GM10266 (cell line): ENCODE results near the gene IFIH1.
A peak's percentile ranks its signal among the peaks of the same experiment; 100 is the strongest.

Experiments
- DNase-seq: peaks from one replicate; pipeline ENCODE4 v3.0.0; 2012; ENCODE audit errors: extremely low spot score
- CTCF ChIP-seq: IDR thresholded peaks from 2 replicates; pipeline ENCODE4 v1.5.1; 2012; ENCODE audit warnings: mild to moderate bottlenecking, low read depth; ENCODE audit not compliant: control insufficient read depth, insufficient read depth; ENCODE audit errors: missing control alignments

Gene IFIH1

GRCh38 chr2:162267996-162268395 lies 50.5 kb downstream of the IFIH1 start:
- no peak for TF ChIP-seq CTCF

GRCh38 chr2:162267496-162267895 lies 51.0 kb downstream of the IFIH1 start:
- no peak for DNase-seq
- TF ChIP-seq CTCF: no peak

More at GRCh38 chr2:162267996-162268395, 50.5 kb downstream of the IFIH1 start:
- DNase-seq: no peak

- TF ChIP-seq CTCF: no peak
- DNase-seq: no peak
These were observed 52.1 kb downstream of the IFIH1 start for GRCh38 chr2:162266460-162266760.

DNA sequence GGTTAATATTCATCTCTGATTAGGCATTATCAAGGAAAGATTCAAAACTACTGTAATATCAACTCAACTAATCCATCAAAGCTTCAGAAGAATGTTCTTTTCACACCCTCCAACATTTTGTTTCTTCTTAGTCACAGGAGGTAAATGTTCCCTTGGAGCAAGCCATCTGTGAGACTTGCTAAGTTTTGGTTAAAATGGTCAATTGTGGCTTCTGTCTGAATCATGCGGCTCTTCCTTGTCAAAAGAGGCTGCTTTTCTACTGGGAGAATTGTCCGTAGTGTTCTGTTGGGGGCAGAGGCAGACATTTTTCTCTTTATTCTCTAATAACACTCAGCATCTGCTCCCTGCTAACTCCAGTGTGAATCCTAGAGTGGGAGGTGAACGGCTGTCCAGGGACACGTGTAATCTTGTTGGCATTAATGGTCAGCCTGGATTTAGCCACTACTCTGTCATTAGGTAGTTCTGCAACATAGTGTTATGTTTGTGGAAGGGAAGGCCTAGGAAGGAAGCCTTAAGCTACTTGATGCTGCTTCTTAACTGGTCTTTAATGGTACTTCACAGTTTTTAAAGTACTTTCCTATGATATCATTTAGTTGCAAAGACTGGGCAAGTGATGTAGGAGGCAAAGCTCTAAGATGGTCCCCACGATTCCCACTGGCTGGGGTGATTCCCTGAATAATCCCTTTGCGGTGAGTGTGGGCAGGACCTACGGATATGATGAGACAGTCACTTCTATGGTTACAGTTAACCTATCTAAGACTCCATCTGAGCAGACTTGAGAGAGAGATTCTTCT lies 52.6 kb downstream of the IFIH1 start:
- no peak for TF ChIP-seq CTCF
- DNase-seq: no peak

DNA sequence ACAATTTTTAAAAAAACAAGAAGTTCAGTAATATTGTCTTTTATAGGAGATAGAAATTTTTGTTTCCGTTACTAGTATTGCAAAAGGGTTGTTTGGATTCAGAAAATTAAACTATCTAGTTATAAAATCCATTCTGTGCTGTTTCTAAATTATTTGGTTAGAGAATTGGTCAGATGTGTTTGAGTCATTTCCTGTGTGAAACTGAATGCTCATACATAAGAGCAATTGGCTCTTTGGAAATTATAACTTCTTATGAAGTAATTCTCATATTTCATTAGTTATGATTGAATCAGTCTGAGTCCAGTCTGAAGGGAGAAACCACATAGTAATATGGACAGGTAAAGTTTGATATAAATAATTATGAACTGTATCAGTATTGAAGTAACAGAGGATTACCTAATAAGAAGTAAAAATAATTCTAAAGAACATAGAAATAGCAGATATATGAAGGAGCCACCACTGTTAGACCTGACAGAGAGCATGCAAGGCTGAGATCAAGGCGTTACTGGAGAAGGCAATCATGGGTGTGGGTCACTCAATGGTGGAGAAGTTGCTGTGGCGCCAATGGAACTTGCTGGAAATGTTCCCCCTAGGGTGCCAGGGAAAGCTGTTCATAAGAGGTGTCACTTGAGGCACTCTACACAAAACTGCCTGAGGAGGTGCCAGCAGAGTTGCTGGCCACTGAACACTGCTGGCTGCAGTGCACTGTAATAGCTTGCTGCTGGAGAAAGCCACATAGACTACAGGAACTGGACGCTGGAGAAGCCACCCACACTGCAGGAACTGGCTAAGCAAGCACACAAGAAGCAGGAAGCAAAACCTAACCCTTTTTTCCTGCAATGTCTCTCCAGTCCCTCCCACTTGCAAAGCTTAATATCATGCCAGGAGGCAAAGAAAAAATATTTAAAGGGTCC lies 57.2 kb downstream of the IFIH1 start:
- DNase-seq: peak; percentile 5
- no peak for TF ChIP-seq CTCF

GRCh38 chr2:162258686-162259085 lies 59.8 kb downstream of the IFIH1 start:
- no peak for DNase-seq
- no peak for TF ChIP-seq CTCF

DNA sequence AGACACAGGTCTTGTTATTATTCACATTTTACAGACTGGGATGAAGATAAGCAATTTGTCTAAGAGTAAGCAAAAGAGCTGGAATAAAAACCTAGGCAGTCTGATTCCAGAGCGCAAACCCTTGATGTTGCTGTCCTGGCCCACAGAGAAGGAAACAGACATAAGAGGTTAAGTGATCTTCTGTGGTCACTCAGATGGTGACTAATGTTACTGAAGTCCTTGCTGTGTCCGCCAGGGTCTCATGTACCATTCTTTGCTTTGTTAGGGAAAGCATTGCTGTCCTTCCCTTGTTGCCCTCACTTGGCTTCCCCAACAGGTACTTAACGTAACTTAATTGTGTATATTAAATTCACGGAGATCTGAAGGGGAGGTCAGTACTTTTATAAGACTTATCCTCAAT lies 60.3 kb downstream of the IFIH1 start:
- TF ChIP-seq CTCF: no peak
- DNase-seq: no peak
